ENCODE data around the gene CBARP.

- TF ChIP-seq HIC1 (tag by site-specific recombination; IDR thresholded peaks at IDR 0.05): peak; percentile 74
- no peak for TF ChIP-seq ZNF169 (tag by site-specific recombination; IDR thresholded peaks at IDR 0.05)
- no peak for TF ChIP-seq PRDM1 (tag by site-specific recombination; IDR thresholded peaks at IDR 0.05)
- no peak for TF ChIP-seq ZNF426 (tag by site-specific recombination; IDR thresholded peaks at IDR 0.05)
- no peak for TF ChIP-seq ZNF639 (tag by site-specific recombination; IDR thresholded peaks at IDR 0.05)
- no peak for TF ChIP-seq ZFP41 (tag by site-specific recombination; IDR thresholded peaks at IDR 0.05; ENCODE audit: borderline replicate concordance)
- TF ChIP-seq ZNF707 (tag by site-specific recombination; IDR thresholded peaks at IDR 0.05): no peak
- no peak for TF ChIP-seq ZNF133 (tag by site-specific recombination; IDR thresholded peaks at IDR 0.05)
- no peak for TF ChIP-seq CTCF (tag by site-specific recombination; IDR thresholded peaks at IDR 0.05)
- TF ChIP-seq ZNF366 (tag by site-specific recombination; conservative IDR thresholded peaks at IDR 0.05): no peak
Measured at GRCh38 chr19:1284293-1284978, 46.6 kb upstream of the CBARP start.

All from HEK293 (cell line).